HepG2 (cell line): Measurements from ENCODE around the gene POU3F3. TPM values are rescaled to one million over a fixed set of nuclear protein-coding genes. Genes with fewer than 3 reads are reported as not detected.

Experiments
- ELF3 ChIP-seq: IDR thresholded peaks from 2 replicates; pipeline ENCODE4 v1.6.1; 2016; ENCODE audit warnings: missing genetic modification reagents, missing compliant biosample characterization
- EZH2 ChIP-seq: conservative IDR thresholded peaks from 2 replicates; pipeline ENCODE4 v1.6.1; 2012; ENCODE audit warnings: mild to moderate bottlenecking, low read depth, low read length, moderate library complexity
- FOXK1 ChIP-seq: sonication (generic); formaldehyde crosslinking; IDR thresholded peaks from 2 replicates; pipeline ENCODE4 v1.4.0; 2020; ENCODE audit warnings: low read depth, missing genetic modification reagents, borderline replicate concordance
- FOXM1 ChIP-seq: sonication (generic); formaldehyde crosslinking; IDR thresholded peaks from 2 replicates; pipeline ENCODE4 v1.5.0; 2020; ENCODE audit warnings: missing genetic modification reagents
- GPN1 ChIP-seq: sonication (generic); formaldehyde crosslinking; IDR thresholded peaks from 2 replicates; pipeline ENCODE4 v1.5.1; 2020; ENCODE audit warnings: missing genetic modification reagents, borderline replicate concordance
- MAFK ChIP-seq, 2 experiments: IDR thresholded peaks in 1 of 2; conservative IDR thresholded peaks in 1 of 2; 2 replicates each; pipeline ENCODE4 v1.6.1; 2011; ENCODE audit warnings: improper control_type of control experiment in 2 of 2, low read length in 2 of 2
- MEF2D ChIP-seq: sonication (generic); formaldehyde crosslinking; IDR thresholded peaks from 2 replicates; pipeline ENCODE4 v1.5.1; 2020; ENCODE audit warnings: mild to moderate bottlenecking, missing genetic modification reagents
- MIER3 ChIP-seq: IDR thresholded peaks from 2 replicates; pipeline ENCODE4 v1.6.1; 2016; ENCODE audit warnings: missing compliant biosample characterization, borderline replicate concordance
- SMC3 ChIP-seq: IDR thresholded peaks from 2 replicates; pipeline ENCODE4 v1.6.1; 2011; ENCODE audit warnings: low read length, improper control_type of control experiment
- SP1 ChIP-seq, 2 experiments: fragments of 450-650 bp in 1 of 2; sonication (generic) in 1 of 2; formaldehyde crosslinking in 1 of 2; IDR thresholded peaks; 2 replicates each; pipeline versions ENCODE4 v1.4.0 to v1.6.1; 2016 to 2020; ENCODE audit warnings: missing genetic modification reagents in 1 of 2
- YEATS4 ChIP-seq: sonication (generic); formaldehyde crosslinking; IDR thresholded peaks from 2 replicates; pipeline ENCODE4 v1.4.0; 2020; ENCODE audit warnings: missing genetic modification reagents, borderline replicate concordance
- ZC3H13 ChIP-seq: sonication (generic); formaldehyde crosslinking; IDR thresholded peaks from 2 replicates; pipeline ENCODE4 v1.8.1; 2023; ENCODE audit warnings: mild to moderate bottlenecking, missing genetic modification reagents, moderate library complexity
- ZFP36 ChIP-seq: fragments of 150-350 bp; IDR thresholded peaks from 2 replicates; pipeline ENCODE4 v1.6.1; 2018; ENCODE audit warnings: borderline replicate concordance, low read length, low read depth; ENCODE audit not compliant: partially characterized antibody
- ZKSCAN5 ChIP-seq: sonication (generic); formaldehyde crosslinking; IDR thresholded peaks from 2 replicates; pipeline ENCODE4 v1.5.1; 2020; ENCODE audit warnings: mild to moderate bottlenecking, missing genetic modification reagents
- ZMAT3 ChIP-seq: sonication (generic); formaldehyde crosslinking; conservative IDR thresholded peaks from 2 replicates; pipeline ENCODE4 v1.7.0; 2021; ENCODE audit warnings: missing genetic modification reagents
- ZNF547 ChIP-seq: sonication (generic); formaldehyde crosslinking; IDR thresholded peaks from 2 replicates; pipeline ENCODE4 v1.5.1; 2020; ENCODE audit warnings: mild to moderate bottlenecking, missing genetic modification reagents
- ZNF780A ChIP-seq: sonication (generic); formaldehyde crosslinking; IDR thresholded peaks from 2 replicates; pipeline ENCODE4 v1.8.0; 2022; ENCODE audit warnings: mild to moderate bottlenecking, missing genetic modification reagents, moderate library complexity
- polyA plus RNA-seq, 8 experiments: library from polyadenylated mRNA; depleted of rRNA in 3 of 8; stranded (reverse) in 7 of 8; unstranded in 1 of 8; fragments of >200 nt; fragmentation: Illumina TruSeq in 4 of 8; extraction: Trizol in 4 of 8; gene quantifications; 2 replicates each; pipeline versions ENCODE4 v1.2.1 to v1.2.3, GENCODE V29; 2011 to 2016; ENCODE audit warnings: low read depth in 4 of 8, missing spikeins in 1 of 8, mixed read lengths in 1 of 8; ENCODE audit not compliant: insufficient read depth in 1 of 8
- total RNA-seq, 5 experiments: library from RNA; depleted of rRNA; stranded (reverse); fragments of >200 nt; fragmentation: Illumina TruSeq; extraction: Trizol; gene quantifications; 2 replicates each; pipeline ENCODE4 v1.2.3, GENCODE V29; 2016; ENCODE audit warnings: low read depth in 1 of 5
- TF ChIP-seq, protein P1 (sequence below): sonication (generic); formaldehyde crosslinking; IDR thresholded peaks from 2 replicates; pipeline ENCODE4 v1.5.0; 2020; ENCODE audit warnings: mild to moderate bottlenecking, missing genetic modification reagents, borderline replicate concordance
- TF ChIP-seq, protein P2 (sequence below): sonication (generic); formaldehyde crosslinking; conservative IDR thresholded peaks from 2 replicates; pipeline ENCODE4 v1.8.1; 2023; ENCODE audit warnings: missing genetic modification reagents
- TF ChIP-seq, protein P3 (sequence below): sonication (generic); formaldehyde crosslinking; IDR thresholded peaks from 2 replicates; pipeline ENCODE4 v1.4.0; 2020; ENCODE audit warnings: mild to moderate bottlenecking, missing genetic modification reagents

Gene POU3F3
- total and polyA plus RNA-seq, 2 of the 13 experiments (the other 11 are each of a cell fraction or from before 2014, with no cell fraction given): not detected

DNA sequence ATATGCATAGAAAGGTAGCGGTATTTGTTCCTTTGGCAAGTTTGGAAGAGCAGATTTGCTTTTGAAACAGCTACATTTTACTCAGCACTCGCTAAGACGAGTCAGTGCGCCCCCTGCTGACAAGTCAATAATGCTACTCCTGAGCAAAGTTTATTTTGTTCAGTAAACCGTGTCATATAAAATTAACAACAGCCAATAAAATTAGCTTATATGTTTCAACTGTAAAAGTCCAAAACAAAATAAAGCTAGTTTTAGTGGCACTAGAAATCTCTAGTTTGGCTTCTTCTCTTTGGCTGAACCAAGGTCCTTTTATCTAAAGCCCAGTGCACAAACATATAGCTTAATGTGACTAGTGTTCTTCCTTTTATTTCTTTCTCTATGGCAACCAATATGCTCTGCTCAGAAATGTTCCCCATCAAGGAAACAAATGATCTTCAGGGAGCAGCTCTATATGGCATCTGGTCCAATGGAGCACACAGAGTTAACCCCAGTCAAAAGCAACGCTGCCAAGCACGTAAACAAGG lies 4.2 kb upstream of the POU3F3 start (continued):
- TF ChIP-seq, protein P1, sequence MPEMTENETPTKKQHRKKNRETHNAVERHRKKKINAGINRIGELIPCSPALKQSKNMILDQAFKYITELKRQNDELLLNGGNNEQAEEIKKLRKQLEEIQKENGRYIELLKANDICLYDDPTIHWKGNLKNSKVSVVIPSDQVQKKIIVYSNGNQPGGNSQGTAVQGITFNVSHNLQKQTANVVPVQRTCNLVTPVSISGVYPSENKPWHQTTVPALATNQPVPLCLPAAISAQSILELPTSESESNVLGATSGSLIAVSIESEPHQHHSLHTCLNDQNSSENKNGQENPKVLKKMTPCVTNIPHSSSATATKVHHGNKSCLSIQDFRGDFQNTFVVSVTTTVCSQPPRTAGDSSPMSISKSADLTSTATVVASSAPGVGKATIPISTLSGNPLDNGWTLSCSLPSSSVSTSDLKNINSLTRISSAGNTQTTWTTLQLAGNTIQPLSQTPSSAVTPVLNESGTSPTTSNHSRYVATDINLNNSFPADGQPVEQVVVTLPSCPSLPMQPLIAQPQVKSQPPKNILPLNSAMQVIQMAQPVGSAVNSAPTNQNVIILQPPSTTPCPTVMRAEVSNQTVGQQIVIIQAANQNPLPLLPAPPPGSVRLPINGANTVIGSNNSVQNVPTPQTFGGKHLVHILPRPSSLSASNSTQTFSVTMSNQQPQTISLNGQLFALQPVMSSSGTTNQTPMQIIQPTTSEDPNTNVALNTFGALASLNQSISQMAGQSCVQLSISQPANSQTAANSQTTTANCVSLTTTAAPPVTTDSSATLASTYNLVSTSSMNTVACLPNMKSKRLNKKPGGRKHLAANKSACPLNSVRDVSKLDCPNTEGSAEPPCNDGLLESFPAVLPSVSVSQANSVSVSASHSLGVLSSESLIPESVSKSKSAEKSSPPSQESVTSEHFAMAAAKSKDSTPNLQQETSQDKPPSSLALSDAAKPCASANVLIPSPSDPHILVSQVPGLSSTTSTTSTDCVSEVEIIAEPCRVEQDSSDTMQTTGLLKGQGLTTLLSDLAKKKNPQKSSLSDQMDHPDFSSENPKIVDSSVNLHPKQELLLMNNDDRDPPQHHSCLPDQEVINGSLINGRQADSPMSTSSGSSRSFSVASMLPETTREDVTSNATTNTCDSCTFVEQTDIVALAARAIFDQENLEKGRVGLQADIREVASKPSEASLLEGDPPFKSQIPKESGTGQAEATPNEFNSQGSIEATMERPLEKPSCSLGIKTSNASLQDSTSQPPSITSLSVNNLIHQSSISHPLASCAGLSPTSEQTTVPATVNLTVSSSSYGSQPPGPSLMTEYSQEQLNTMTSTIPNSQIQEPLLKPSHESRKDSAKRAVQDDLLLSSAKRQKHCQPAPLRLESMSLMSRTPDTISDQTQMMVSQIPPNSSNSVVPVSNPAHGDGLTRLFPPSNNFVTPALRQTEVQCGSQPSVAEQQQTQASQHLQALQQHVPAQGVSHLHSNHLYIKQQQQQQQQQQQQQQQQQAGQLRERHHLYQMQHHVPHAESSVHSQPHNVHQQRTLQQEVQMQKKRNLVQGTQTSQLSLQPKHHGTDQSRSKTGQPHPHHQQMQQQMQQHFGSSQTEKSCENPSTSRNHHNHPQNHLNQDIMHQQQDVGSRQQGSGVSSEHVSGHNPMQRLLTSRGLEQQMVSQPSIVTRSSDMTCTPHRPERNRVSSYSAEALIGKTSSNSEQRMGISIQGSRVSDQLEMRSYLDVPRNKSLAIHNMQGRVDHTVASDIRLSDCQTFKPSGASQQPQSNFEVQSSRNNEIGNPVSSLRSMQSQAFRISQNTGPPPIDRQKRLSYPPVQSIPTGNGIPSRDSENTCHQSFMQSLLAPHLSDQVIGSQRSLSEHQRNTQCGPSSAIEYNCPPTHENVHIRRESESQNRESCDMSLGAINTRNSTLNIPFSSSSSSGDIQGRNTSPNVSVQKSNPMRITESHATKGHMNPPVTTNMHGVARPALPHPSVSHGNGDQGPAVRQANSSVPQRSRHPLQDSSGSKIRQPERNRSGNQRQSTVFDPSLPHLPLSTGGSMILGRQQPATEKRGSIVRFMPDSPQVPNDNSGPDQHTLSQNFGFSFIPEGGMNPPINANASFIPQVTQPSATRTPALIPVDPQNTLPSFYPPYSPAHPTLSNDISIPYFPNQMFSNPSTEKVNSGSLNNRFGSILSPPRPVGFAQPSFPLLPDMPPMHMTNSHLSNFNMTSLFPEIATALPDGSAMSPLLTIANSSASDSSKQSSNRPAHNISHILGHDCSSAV (CRISPR knock-in tag): no peak
- TF ChIP-seq ZFP36: peak; percentile 36
- TF ChIP-seq FOXM1: no peak
- TF ChIP-seq ELF3 (CRISPR knock-in tag): no peak
- TF ChIP-seq EZH2: 0 out of 2 replicates have a peak, but pooled peaks have one; percentile 51
- no peak for TF ChIP-seq GPN1 (CRISPR knock-in tag)
- TF ChIP-seq SP1 (IDR thresholded peaks at IDR 0.05): no peak
- TF ChIP-seq SP1 (CRISPR knock-in tag; IDR thresholded peaks at IDR 0.05): no peak
- no peak for TF ChIP-seq MIER3 (CRISPR knock-in tag)
- no peak; a peak in 1 of 4 replicates for TF ChIP-seq MAFK (conservative IDR thresholded peaks at IDR 0.05 in 1 of 2, IDR thresholded peaks at IDR 0.05 in 1 of 2; ENCODE audit: low read length in 2 of 2)
- no peak for TF ChIP-seq YEATS4 (CRISPR knock-in tag)
- no peak for TF ChIP-seq MEF2D (CRISPR knock-in tag)
- TF ChIP-seq, protein P2, sequence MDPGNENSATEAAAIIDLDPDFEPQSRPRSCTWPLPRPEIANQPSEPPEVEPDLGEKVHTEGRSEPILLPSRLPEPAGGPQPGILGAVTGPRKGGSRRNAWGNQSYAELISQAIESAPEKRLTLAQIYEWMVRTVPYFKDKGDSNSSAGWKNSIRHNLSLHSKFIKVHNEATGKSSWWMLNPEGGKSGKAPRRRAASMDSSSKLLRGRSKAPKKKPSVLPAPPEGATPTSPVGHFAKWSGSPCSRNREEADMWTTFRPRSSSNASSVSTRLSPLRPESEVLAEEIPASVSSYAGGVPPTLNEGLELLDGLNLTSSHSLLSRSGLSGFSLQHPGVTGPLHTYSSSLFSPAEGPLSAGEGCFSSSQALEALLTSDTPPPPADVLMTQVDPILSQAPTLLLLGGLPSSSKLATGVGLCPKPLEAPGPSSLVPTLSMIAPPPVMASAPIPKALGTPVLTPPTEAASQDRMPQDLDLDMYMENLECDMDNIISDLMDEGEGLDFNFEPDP (CRISPR knock-in tag): no peak
- no peak for TF ChIP-seq FOXK1
- TF ChIP-seq ZNF780A (CRISPR knock-in tag): no peak
- no peak for TF ChIP-seq ZKSCAN5 (CRISPR knock-in tag)
- no peak for TF ChIP-seq ZMAT3 (CRISPR knock-in tag)
- TF ChIP-seq ZC3H13 (CRISPR knock-in tag): no peak
- no peak for TF ChIP-seq ZNF547
- TF ChIP-seq, protein P3, sequence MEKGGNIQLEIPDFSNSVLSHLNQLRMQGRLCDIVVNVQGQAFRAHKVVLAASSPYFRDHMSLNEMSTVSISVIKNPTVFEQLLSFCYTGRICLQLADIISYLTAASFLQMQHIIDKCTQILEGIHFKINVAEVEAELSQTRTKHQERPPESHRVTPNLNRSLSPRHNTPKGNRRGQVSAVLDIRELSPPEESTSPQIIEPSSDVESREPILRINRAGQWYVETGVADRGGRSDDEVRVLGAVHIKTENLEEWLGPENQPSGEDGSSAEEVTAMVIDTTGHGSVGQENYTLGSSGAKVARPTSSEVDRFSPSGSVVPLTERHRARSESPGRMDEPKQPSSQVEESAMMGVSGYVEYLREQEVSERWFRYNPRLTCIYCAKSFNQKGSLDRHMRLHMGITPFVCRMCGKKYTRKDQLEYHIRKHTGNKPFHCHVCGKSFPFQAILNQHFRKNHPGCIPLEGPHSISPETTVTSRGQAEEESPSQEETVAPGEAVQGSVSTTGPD (CRISPR knock-in tag): no peak
- peak; percentile 79 for TF ChIP-seq SMC3
